Caco-2 (cell line): Measurements from ENCODE around the gene ZNF777. TPM values are rescaled to one million over a fixed set of nuclear protein-coding genes. Genes with fewer than 3 reads are reported as not detected.

Source experiments
- BruUV-seq: library from RNA; stranded (reverse); fragments of 400-500 nt; replicated peaks from 2 replicates; lab custom pipeline; 2021; lab: Mats Ljungman, UMichigan
- CTCF ChIA-PET: fragments of 300-600 bp; sonication (Branson Sonifier 250); formaldehyde crosslinking; loops from one replicate; lab custom pipeline; 2022; ENCODE audit warnings: antibody characterized with exemption; lab: Charles Lee
- POLR2A ChIA-PET: fragments of 300-600 bp; sonication (Branson Sonifier 250); formaldehyde crosslinking; loops from one replicate; lab custom pipeline; 2022; ENCODE audit warnings: antibody characterized with exemption; lab: Charles Lee
- DNase-seq, 2 experiments: peaks; one replicate each; pipeline versions ENCODE4 v3.0.0 to v3.0.0-alpha.2; 2020 to 2022
- H3K27me3 ChIP-seq: replicated peaks from 2 replicates; pipeline ENCODE4 v1.6.0; 2011; ENCODE audit warnings: low read length; ENCODE audit not compliant: control insufficient read depth, insufficient read depth
- H3K36me3 ChIP-seq: 2 replicates; pipeline ENCODE4 v1.5.1; 2011; ENCODE audit warnings: low read length; ENCODE audit not compliant: control insufficient read depth, insufficient read depth
- H3K4me1 ChIP-seq: fragments of 250-450 bp; sonication (Bioruptor Pico); 2 replicates; pipeline ENCODE4 v1.5.1; 2020; ENCODE audit warnings: mild to moderate bottlenecking
- H3K4me3 ChIP-seq: 2 replicates; pipeline ENCODE4 v1.5.1; 2011; ENCODE audit warnings: low read depth, mild to moderate bottlenecking, control low read depth, low read length
- H3K9me3 ChIP-seq: fragments of 250-450 bp; sonication (Bioruptor Pico); 2 replicates; pipeline ENCODE4 v1.5.1; 2020; ENCODE audit warnings: mild to moderate bottlenecking, moderate library complexity
- H3K27ac Mint-ChIP-seq: one replicate; pipeline ENCODE4 v1.8.0; 2022; ENCODE audit warnings: mixed read lengths; ENCODE audit not compliant: unreplicated experiment
- H3K27me3 Mint-ChIP-seq: one replicate; pipeline ENCODE4 v1.8.0; 2022; ENCODE audit warnings: mixed read lengths; ENCODE audit not compliant: insufficient read depth, unreplicated experiment
- H3K36me3 Mint-ChIP-seq: one replicate; pipeline ENCODE4 v1.8.0; 2022; ENCODE audit warnings: mild to moderate bottlenecking, mixed read lengths; ENCODE audit not compliant: insufficient read depth, unreplicated experiment
- H3K4me1 Mint-ChIP-seq: one replicate; pipeline ENCODE4 v1.8.0; 2022; ENCODE audit warnings: low read depth, mixed read lengths; ENCODE audit not compliant: unreplicated experiment
- H3K4me3 Mint-ChIP-seq: one replicate; pipeline ENCODE4 v1.8.0; 2022; ENCODE audit warnings: mild to moderate bottlenecking, moderate library complexity, mixed read lengths; ENCODE audit not compliant: unreplicated experiment
- H3K9me3 Mint-ChIP-seq: one replicate; pipeline ENCODE4 v1.8.0; 2022; ENCODE audit warnings: mixed read lengths; ENCODE audit not compliant: unreplicated experiment
- intact Hi-C: fragments of 100-400 bp; cut with micrococcal nuclease; formaldehyde crosslinking; loops from one replicate; pipeline ENCODE4 v1.10.0; 2022; ENCODE audit not compliant: unreplicated experiment
- total RNA-seq: library from RNA; stranded (reverse); gene quantifications from 2 replicates; pipeline ENCODE4 v1.2.3, GENCODE V29; 2022
- TF ChIP-seq, protein P1 (sequence below), 2 experiments: fragments of 200-600 bp in 1 of 2; IDR thresholded peaks; 1 replicate in 1 of 2; 2 replicates in 1 of 2; pipeline versions ENCODE4 v1.5.1 to v1.8.0; 2011 to 2022; ENCODE audit warnings: antibody characterized with exemption in 1 of 2, control low read depth in 1 of 2, inconsistent platforms in 1 of 2, low read depth in 1 of 2, low read length in 1 of 2, mild to moderate bottlenecking in 1 of 2, moderate library complexity in 1 of 2; ENCODE audit not compliant: insufficient read depth in 1 of 2, severe bottlenecking in 1 of 2, unreplicated experiment in 1 of 2

The ZNF777 gene
- total RNA-seq, 1 experiment from 2014 or later: 22.7 TPM

DNA sequence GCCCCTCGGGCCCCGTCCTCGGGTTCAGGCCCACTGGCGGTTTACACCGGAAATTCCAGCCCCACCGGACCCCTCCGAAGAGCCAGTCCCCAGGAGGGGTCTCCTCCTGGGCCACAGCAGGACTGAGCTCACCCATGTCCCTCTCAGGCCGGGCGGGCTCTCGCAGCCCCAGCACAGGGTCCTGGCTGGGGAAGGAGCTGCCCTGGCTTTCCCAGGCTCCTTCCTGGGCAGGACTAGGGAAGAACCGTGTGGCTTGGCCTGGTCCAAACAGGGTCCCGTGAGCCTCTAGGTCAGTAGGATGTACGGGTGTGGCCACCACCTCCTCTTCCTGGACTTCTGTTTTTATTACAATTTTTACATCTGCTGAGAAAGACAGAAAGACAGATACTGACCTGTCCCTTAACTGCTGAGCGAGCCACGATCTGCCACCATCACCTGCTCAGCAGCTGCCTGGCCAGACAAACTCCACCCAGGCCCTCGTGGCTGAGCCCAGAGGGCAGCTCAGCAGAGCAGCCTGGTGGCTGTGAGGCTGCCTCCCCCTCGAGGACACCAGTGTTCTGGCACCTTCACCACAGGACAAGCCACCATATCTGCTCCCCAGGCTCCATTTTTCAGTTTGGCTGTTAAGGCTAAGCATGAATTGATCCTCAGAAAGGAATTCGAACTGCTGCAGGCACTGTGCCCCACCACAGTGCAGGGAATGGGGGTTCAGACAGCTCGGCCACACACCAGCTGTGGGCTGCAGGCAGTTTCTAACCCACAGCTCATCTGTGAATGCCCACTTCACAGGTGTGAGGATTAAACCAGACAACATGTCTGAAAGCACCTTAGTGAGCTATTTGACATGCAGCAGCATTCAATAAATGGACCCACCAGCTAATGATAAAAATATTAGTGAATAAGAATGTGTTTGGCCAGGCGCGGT lies 14.5 kb upstream of the ZNF777 start:
- Histone ChIP-seq H3K9me3 (0 out of 2 replicates have a peak, but pooled peaks cover 3% of the 10 kb centered on the region), H3K4me1 (no peaks in the 10 kb centered on the region), H3K27me3 (no peaks in the 10 kb centered on the region), H3K36me3 (peaks cover 8% of the 10 kb centered on the region), H3K4me3 (no peak overlapping the region)
- Mint-ChIP-seq H3K4me1 (peaks cover 15% of the 10 kb centered on the region), H3K27me3 (no peaks in the 10 kb centered on the region), H3K36me3 (peaks cover 69% of the 10 kb centered on the region), H3K27ac (no peak overlapping the region), H3K4me3 (no peak overlapping the region), H3K9me3 (peaks cover 16% of the 10 kb centered on the region)
- intact Hi-C loops: no loop called here
- TF ChIP-seq, protein P1, sequence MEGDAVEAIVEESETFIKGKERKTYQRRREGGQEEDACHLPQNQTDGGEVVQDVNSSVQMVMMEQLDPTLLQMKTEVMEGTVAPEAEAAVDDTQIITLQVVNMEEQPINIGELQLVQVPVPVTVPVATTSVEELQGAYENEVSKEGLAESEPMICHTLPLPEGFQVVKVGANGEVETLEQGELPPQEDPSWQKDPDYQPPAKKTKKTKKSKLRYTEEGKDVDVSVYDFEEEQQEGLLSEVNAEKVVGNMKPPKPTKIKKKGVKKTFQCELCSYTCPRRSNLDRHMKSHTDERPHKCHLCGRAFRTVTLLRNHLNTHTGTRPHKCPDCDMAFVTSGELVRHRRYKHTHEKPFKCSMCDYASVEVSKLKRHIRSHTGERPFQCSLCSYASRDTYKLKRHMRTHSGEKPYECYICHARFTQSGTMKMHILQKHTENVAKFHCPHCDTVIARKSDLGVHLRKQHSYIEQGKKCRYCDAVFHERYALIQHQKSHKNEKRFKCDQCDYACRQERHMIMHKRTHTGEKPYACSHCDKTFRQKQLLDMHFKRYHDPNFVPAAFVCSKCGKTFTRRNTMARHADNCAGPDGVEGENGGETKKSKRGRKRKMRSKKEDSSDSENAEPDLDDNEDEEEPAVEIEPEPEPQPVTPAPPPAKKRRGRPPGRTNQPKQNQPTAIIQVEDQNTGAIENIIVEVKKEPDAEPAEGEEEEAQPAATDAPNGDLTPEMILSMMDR (IDR thresholded peaks at IDR 0.05; ENCODE audit: insufficient read depth in 1 of 2, low read depth in 1 of 2, low read length in 1 of 2, severe bottlenecking in 1 of 2, unreplicated experiment in 1 of 2): no peak
- no peak for DNase-seq
- ChIA-PET POLR2A (interaction anchor here (0.6 kb wide), 1 partner anchor 15 kb away, joined by 4 read pairs; no protein-coding TSS in a partner anchor), CTCF (no interaction called here)
- no TSS peak for BruUV-seq

DNA sequence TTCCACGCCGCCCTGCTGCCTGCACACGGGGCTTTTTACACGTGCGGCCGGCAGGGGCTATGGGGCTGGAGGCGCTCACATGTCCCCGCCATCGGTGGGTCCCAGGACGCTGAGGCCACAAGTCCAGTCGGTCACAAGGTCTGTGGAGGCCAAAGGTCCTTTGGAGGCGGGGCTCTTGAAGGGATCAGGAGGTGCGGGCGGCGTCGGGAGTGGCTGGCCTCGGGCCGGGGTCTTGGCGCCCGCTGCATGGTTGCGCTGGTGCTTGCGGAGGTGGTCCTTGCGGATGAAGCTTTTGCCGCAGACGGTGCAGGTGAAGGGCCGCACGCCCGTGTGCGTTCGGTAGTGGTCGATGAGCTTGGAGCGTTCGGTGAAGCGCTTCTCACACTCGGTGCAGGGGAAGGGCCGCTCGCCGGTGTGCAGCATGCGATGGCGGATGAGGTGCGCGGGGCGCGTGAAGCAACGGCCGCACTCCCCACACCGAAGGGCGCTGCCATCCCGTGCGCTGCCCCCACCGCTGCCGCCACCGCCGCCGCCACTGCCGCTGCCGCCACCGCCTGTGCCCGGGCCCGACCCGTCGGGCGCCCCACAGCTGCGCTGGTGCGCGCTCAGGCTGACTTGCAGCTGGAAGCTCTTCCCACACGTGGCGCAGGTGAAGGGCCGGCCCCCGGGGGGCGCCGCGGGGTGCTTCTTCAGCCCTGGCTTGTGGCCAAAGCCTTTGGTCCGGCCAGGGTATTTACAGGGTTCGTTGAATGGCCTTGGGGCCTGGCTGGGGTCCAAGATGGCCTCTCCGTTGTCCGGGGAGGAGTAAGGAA lies 13.7 kb upstream of the ZNF777 start:
- ChIA-PET POLR2A (interaction anchor here (0.6 kb wide), 1 partner anchor 14 kb away, joined by 4 read pairs; no protein-coding TSS in a partner anchor), CTCF (no interaction called here)
- BruUV-seq: no TSS peak
- no peaks in the 10 kb centered on the region for H3K4me1 ChIP-seq
- Mint-ChIP-seq H3K36me3 (peaks cover 68% of the 10 kb centered on the region), H3K9me3 (peaks cover 16% of the 10 kb centered on the region), H3K4me1 (peaks cover 15% of the 10 kb centered on the region), H3K27ac (no peak overlapping the region), H3K27me3 (no peaks in the 10 kb centered on the region), H3K4me3 (no peak overlapping the region)
- no peak overlapping the region for H3K4me3 ChIP-seq
- 0 out of 2 replicates have a peak, but pooled peaks cover 3% of the 10 kb centered on the region for H3K9me3 ChIP-seq
- TF ChIP-seq, protein P1 (IDR thresholded peaks at IDR 0.05; ENCODE audit: insufficient read depth in 1 of 2, low read depth in 1 of 2, low read length in 1 of 2, severe bottlenecking in 1 of 2, unreplicated experiment in 1 of 2): no peak
- no peak for DNase-seq
- H3K36me3 ChIP-seq: peaks cover 8% of the 10 kb centered on the region
- intact Hi-C loops: no loop called here
- no peaks in the 10 kb centered on the region for H3K27me3 ChIP-seq

DNA sequence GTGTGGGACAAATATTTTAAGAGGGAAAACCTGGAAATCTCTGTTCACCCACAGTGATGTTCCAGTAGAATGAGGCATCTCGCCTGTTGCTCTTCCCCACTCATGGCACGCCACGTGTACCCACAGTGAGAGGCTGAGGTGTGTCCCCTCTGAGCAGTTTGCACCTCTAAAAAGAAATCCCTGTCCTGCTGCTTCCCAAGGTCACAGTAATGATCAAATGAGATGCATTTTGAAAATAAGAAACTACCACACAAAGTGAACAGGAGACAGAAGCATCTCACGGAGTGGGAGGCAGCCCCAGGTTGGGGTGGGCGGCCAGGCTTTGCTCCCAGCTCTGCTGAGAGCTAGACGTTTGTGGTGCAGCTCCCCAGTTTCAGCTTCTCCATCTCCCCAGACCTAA lies 12.4 kb upstream of the ZNF777 start:
- Mint-ChIP-seq H3K4me3 (no peak overlapping the region), H3K27ac (no peak overlapping the region), H3K9me3 (peaks cover 3% of the 10 kb centered on the region), H3K4me1 (peaks cover 7% of the 10 kb centered on the region), H3K36me3 (peaks cover 56% of the 10 kb centered on the region), H3K27me3 (no peaks in the 10 kb centered on the region)
- Histone ChIP-seq H3K4me3 (no peak overlapping the region), H3K4me1 (no peaks in the 10 kb centered on the region), H3K36me3 (peaks cover 8% of the 10 kb centered on the region), H3K27me3 (no peaks in the 10 kb centered on the region), H3K9me3 (no peaks in the 10 kb centered on the region)
- CTCF ChIA-PET: no interaction called here
- no TSS peak for BruUV-seq
- intact Hi-C loops: no loop called here
- POLR2A ChIA-PET: no interaction called here
- DNase-seq: no peak
- TF ChIP-seq, protein P1 (IDR thresholded peaks at IDR 0.05; ENCODE audit: insufficient read depth in 1 of 2, low read depth in 1 of 2, low read length in 1 of 2, severe bottlenecking in 1 of 2, unreplicated experiment in 1 of 2): no peak
